Lung (tissue), 12 donors: ENCODE data around the gene SIGLEC1. TPM values are rescaled to one million over a fixed set of nuclear protein-coding genes. Genes with fewer than 3 reads are reported as not detected.

Experiments used
- ATAC-seq: fragments of 200-7000 bp; cut with Tn5 transposase; one replicate; pipeline ENCODE4 v1.9.1; 2020; ENCODE audit warnings: moderate number of reproducible peaks; ENCODE audit not compliant: insufficient read depth, low FRiP score
- DNase-seq, 3 donors: peaks; one replicate each; pipeline ENCODE4 v3.0.0-alpha.2; 2013 to 2017
- H3K27ac ChIP-seq, 2 donors: one replicate each; pipeline ENCODE4 v1.5.1; 2013; ENCODE audit warnings: mild to moderate bottlenecking in 2 of 2, moderate library complexity in 2 of 2, control low read depth in 1 of 2, inconsistent platforms in 1 of 2, low read depth in 1 of 2, low read length in 1 of 2
- H3K27me3 ChIP-seq, 3 donors: one replicate each; pipeline ENCODE4 v1.5.1; 2013; ENCODE audit warnings: low read length in 2 of 3; ENCODE audit not compliant: control insufficient read depth in 3 of 3, insufficient read depth in 3 of 3
- H3K36me3 ChIP-seq, 4 donors: one replicate each; pipeline ENCODE4 v1.5.1; 2013; ENCODE audit warnings: low read length in 4 of 4, mild to moderate bottlenecking in 1 of 4, moderate library complexity in 1 of 4; ENCODE audit not compliant: control insufficient read depth in 4 of 4, insufficient read depth in 4 of 4
- H3K4me1 ChIP-seq, 5 donors: one replicate each; pipeline ENCODE4 v1.5.1; 2013; ENCODE audit warnings: low read length in 5 of 5, mild to moderate bottlenecking in 2 of 5, moderate library complexity in 1 of 5; ENCODE audit not compliant: control insufficient read depth in 5 of 5, insufficient read depth in 5 of 5
- H3K4me3 ChIP-seq: one replicate; pipeline ENCODE4 v1.5.1; 2013; ENCODE audit warnings: mild to moderate bottlenecking, control low read depth, moderate library complexity
- H3K9ac ChIP-seq, 2 donors: one replicate each; pipeline ENCODE4 v1.5.1; 2013; ENCODE audit warnings: low read length in 2 of 2, control low read depth in 1 of 2; ENCODE audit not compliant: insufficient read depth in 1 of 2
- H3K9me3 ChIP-seq, 4 donors: one replicate each; pipeline ENCODE4 v1.5.1; 2013; ENCODE audit warnings: low read length in 3 of 4, mild to moderate bottlenecking in 1 of 4, moderate library complexity in 1 of 4; ENCODE audit not compliant: control insufficient read depth in 4 of 4, insufficient read depth in 3 of 4
- CTCF ChIP-seq: IDR thresholded peaks from 2 replicates; pipeline ENCODE4 v1.5.1; 2012; ENCODE audit warnings: mild to moderate bottlenecking; ENCODE audit errors: control extremely low read depth, extremely low read depth
- WGBS, 2 donors: extraction: QIAGEN DNeasy Blood & Tissue Kit; methylation state at CpG; one replicate each; pipeline ENCODE4 v1.1.7; 2013; 5-methylcytosine and 5-hydroxymethylcytosine counted together
- polyA plus RNA-seq, 2 donors: library from polyadenylated mRNA; stranded (reverse); fragments of 200-250 nt; gene quantifications; one replicate each; pipeline ENCODE4 v1.2.1, GENCODE V29; 2013
- total RNA-seq, 2 donors: library from RNA; depleted of rRNA in 1 of 2; stranded (reverse); fragments of >200 nt in 1 of 2; gene quantifications; one replicate each; pipeline ENCODE4 v1.2.1, GENCODE V29; 2014 to 2021
- donor health status: control.
- donor health status: control.
- donor health status: Bipolar disorder and iron deficiency.
- donor health status: healthy.
- donor health status: DM: yes; HTN: yes; CAD: no.

The SIGLEC1 gene
- total and polyA plus RNA-seq, 4 donors: 3.7 to 34.2 (median 18.7) TPM

GRCh38 chr20:3729811-3730540, 17.6 kb upstream of the SIGLEC1 start:
- WGBS, 2 donors: 63 to 68% methylated on average over 8 of the region's 8 CpGs
- H3K9ac ChIP-seq: no peak overlapping the region
- no peak for TF ChIP-seq CTCF
- H3K27ac ChIP-seq: peak overlapping the region in 1 of 2 donors; percentile 64
- no peak overlapping the region for H3K4me3 ChIP-seq
- H3K36me3 ChIP-seq: no peaks in the 10 kb centered on the region
- H3K9me3 ChIP-seq: no peaks in the 10 kb centered on the region
- ATAC-seq (no peak), DNase-seq (no peak)
- peaks cover 0 to 7% (median 0%) of the 10 kb centered on the region in 3 donors for H3K27me3 ChIP-seq
- H3K4me1 ChIP-seq: peaks cover 0 to 31% (median 10%) of the 10 kb centered on the region in 5 donors

- Histone ChIP-seq H3K4me3 (no peak overlapping the region), H3K27ac (peak overlapping the region in 1 of 2 donors; percentile 64), H3K9me3 (no peaks in the 10 kb centered on the region), H3K36me3 (no peaks in the 10 kb centered on the region), H3K27me3 (peaks cover 0 to 7% (median 0%) of the 10 kb centered on the region in 3 donors), H3K9ac (no peak overlapping the region), H3K4me1 (peaks cover 0 to 29% (median 10%) of the 10 kb centered on the region in 5 donors)
- ATAC-seq (no peak), DNase-seq (no peak)
- TF ChIP-seq CTCF: no peak
- 90 to 98% methylated on average over 6 of the region's 6 CpGs for WGBS, 2 donors
Observed at GRCh38 chr20:3729378-3729777, 17.0 kb upstream of the SIGLEC1 start.

- Histone ChIP-seq H3K36me3 (no peaks in the 10 kb centered on the region), H3K4me3 (no peak overlapping the region), H3K27me3 (peaks cover 0 to 7% (median 0%) of the 10 kb centered on the region in 3 donors), H3K9me3 (no peaks in the 10 kb centered on the region), H3K9ac (no peak overlapping the region), H3K27ac (peak overlapping the region in 1 of 2 donors; percentile 64), H3K4me1 (peaks cover 0 to 25% (median 10%) of the 10 kb centered on the region in 5 donors)
- ATAC-seq: no peak
- DNase-seq: no peak
- TF ChIP-seq CTCF: no peak
- 70 to 94% methylated on average over 3 of the region's 3 CpGs for WGBS, 2 donors
Observed at GRCh38 chr20:3728876-3729275, 16.5 kb upstream of the SIGLEC1 start.
